KBM-7 (cell line): ENCODE results near the gene RFC2.

Experiments used
- DNase-seq: peaks from one replicate; pipeline ENCODE4 v3.0.0-alpha.2; 2015
- in situ Hi-C: fragments of 300-500 bp; cut with MboI; formaldehyde crosslinking; loops from 2 replicates; pipeline ENCODE4 v1.14.3; 2020; ENCODE audit warnings: low sequenced_read_pairs, low pct_unique_long_range_greater_than_20kb, mixed read lengths

The RFC2 gene

GRCh38 chr7:74254129-74254857, at the start of gene RFC2:
TSS of gene RFC2 (minus strand) at chr7:74254399. CDS start at chr7:74254383, 16 bp downstream.
- in situ Hi-C loops, result no loop called here
- peak; percentile 99 for DNase-seq

- no peak for DNase-seq
- in situ Hi-C loops, result loop anchor here (10.0 kb wide), 1 partner anchor 72 kb away; no protein-coding TSS in a partner anchor
These were observed 48.6 kb upstream of the RFC2 start for GRCh38 chr7:74302745-74303221.

- in situ Hi-C loops, result loop anchor here (10.0 kb wide), 1 partner anchor 74 kb away; no protein-coding TSS in a partner anchor
- DNase-seq, result no peak
These were observed 46.7 kb upstream of the RFC2 start for GRCh38 chr7:74300926-74301325.

GRCh38 chr7:74299401-74299800, 45.2 kb upstream of the RFC2 start:
- in situ Hi-C loops, result no loop called here
- no peak for DNase-seq

- in situ Hi-C loops, result no loop called here
- DNase-seq, result no peak
These were observed 43.5 kb upstream of the RFC2 start for GRCh38 chr7:74297516-74298233.

GRCh38 chr7:74294191-74294998, 40.2 kb upstream of the RFC2 start:
- in situ Hi-C loops, result no loop called here
- DNase-seq, result no peak

- in situ Hi-C loops, result no loop called here
- DNase-seq, result no peak
These were observed 39.3 kb upstream of the RFC2 start for GRCh38 chr7:74293577-74293908.

- peak; percentile 49 for DNase-seq
- in situ Hi-C loops, result no loop called here
These were observed 38.8 kb upstream of the RFC2 start for GRCh38 chr7:74292757-74293576.

- in situ Hi-C loops, result no loop called here
- DNase-seq, result no peak
These were observed 37.3 kb upstream of the RFC2 start for GRCh38 chr7:74291535-74291934.

- peak; percentile 35 for DNase-seq
These were observed 36.8 kb upstream of the RFC2 start for GRCh38 chr7:74290981-74291441.

GRCh38 chr7:74290553-74290950, 36.4 kb upstream of the RFC2 start:
- no peak for DNase-seq
- in situ Hi-C loops, result no loop called here

More at GRCh38 chr7:74290981-74291441, 36.8 kb upstream of the RFC2 start:
- in situ Hi-C loops, result no loop called here

GRCh38 chr7:74289659-74290552, 35.7 kb upstream of the RFC2 start:
- in situ Hi-C loops, result no loop called here
- no peak for DNase-seq

GRCh38 chr7:74289018-74289658, 34.9 kb upstream of the RFC2 start, which contains the start of gene CLIP2:
TSS of gene CLIP2 (plus strand) at chr7:74289407. CDS start at chr7:74317547, 28,140 bp downstream.
- in situ Hi-C loops, result no loop called here
- DNase-seq, result peak; percentile 65

GRCh38 chr7:74288034-74288881, 34.1 kb upstream of the RFC2 start:
- in situ Hi-C loops, result no loop called here
- peak; percentile 91 for DNase-seq

- in situ Hi-C loops, result no loop called here
- DNase-seq, result no peak
These were observed 33.3 kb upstream of the RFC2 start for GRCh38 chr7:74287303-74288033.

- in situ Hi-C loops, result no loop called here
- no peak for DNase-seq
These were observed 31.9 kb upstream of the RFC2 start for GRCh38 chr7:74286131-74286530.
